HG03521 (cell line): ENCODE data around the gene AGO1.
"Not testable (repeated sequence)": the region's sequence is repeated elsewhere in the genome, so short reads cannot be mapped to it uniquely, and the experiment has no call there.

Experiments
- ATAC-seq: cut with Tn5 transposase; IDR thresholded peaks from one replicate; pipeline ENCODE4 v1.9.1; 2021; ENCODE audit warnings: mild to moderate bottlenecking, moderate library complexity; ENCODE audit not compliant: unreplicated experiment

Gene AGO1

GRCh38 chr1:35964277-35964676 lies 81.3 kb downstream of the AGO1 start:
- not testable (repeated sequence) for ATAC-seq

- no peak for ATAC-seq
These were observed 85.4 kb downstream of the AGO1 start for GRCh38 chr1:35968396-35968795.

- no peak for ATAC-seq
These were observed 88.6 kb downstream of the AGO1 start for GRCh38 chr1:35971601-35972000.

- not testable (repeated sequence) for ATAC-seq
These were observed 89.6 kb downstream of the AGO1 start for GRCh38 chr1:35972631-35973030.

GRCh38 chr1:35980090-35980489 lies 97.1 kb downstream of the AGO1 start:
- ATAC-seq = no peak
